ENCODE results near the gene PKN1.

PKN1 gene

GRCh38 chr19:14477418-14478112, 44.5 kb downstream of the PKN1 start:
- Histone ChIP-seq H3K27me3 (ENCODE audit: low read depth, low read length) (no peaks in the 10 kb centered on the region), H3K4me3 (ENCODE audit: low read length) (no peak overlapping the region), H3K36me3 (replicated peaks; ENCODE audit: low read depth, low read length) (peaks cover 3% of the 10 kb centered on the region), H3K9me3 (ENCODE audit: insufficient read depth, low read length) (no peaks in the 10 kb centered on the region), H3K4me2 (ENCODE audit: low read length) (no peak overlapping the region), H3K79me2 (ENCODE audit: low read length) (no peaks in the 10 kb centered on the region), H2AFZ (ENCODE audit: low read depth, low read length) (no peak overlapping the region), H3K9ac (ENCODE audit: low read length) (no peak overlapping the region), H3K4me1 (ENCODE audit: low read length) (peaks cover 26% of the 10 kb centered on the region), H3K27ac (ENCODE audit: low read length) (no peak overlapping the region), H4K20me1 (ENCODE audit: insufficient read depth, low read length) (no peaks in the 10 kb centered on the region)
- TF ChIP-seq EZH2phosphoT487 (IDR thresholded peaks at IDR 0.05; ENCODE audit: low read depth), result no peak
- TF ChIP-seq, protein P1, sequence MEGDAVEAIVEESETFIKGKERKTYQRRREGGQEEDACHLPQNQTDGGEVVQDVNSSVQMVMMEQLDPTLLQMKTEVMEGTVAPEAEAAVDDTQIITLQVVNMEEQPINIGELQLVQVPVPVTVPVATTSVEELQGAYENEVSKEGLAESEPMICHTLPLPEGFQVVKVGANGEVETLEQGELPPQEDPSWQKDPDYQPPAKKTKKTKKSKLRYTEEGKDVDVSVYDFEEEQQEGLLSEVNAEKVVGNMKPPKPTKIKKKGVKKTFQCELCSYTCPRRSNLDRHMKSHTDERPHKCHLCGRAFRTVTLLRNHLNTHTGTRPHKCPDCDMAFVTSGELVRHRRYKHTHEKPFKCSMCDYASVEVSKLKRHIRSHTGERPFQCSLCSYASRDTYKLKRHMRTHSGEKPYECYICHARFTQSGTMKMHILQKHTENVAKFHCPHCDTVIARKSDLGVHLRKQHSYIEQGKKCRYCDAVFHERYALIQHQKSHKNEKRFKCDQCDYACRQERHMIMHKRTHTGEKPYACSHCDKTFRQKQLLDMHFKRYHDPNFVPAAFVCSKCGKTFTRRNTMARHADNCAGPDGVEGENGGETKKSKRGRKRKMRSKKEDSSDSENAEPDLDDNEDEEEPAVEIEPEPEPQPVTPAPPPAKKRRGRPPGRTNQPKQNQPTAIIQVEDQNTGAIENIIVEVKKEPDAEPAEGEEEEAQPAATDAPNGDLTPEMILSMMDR (IDR thresholded peaks at IDR 0.05; ENCODE audit: low read depth, low read length), result no peak

DNA sequence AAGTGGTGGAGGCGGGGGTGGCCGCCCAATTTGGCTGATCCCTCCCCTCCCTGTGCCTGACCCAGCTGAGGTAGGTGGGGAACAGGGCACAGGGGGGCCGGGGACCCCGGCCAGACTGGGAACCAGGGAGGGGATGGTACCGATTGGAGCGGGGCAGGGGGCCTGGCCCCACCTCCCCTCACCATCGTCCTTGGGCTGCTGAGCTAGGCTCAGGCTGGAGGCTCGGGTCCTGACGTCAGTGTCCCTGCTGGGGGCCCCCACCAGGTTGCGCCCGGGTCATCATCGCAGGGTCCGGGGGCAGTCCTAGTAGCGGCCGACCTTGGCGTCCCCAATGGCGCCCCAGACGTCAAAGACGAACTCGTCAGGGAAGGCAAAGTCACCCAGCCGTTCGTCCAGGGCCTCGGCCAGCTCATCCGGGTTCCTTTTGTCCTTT, 45.0 kb downstream of the PKN1 start:
- H3K27me3 ChIP-seq (ENCODE audit: low read depth, low read length), result no peaks in the 10 kb centered on the region
- TF ChIP-seq EZH2phosphoT487 (IDR thresholded peaks at IDR 0.05; ENCODE audit: low read depth), result no peak
- TF ChIP-seq, protein P1 (IDR thresholded peaks at IDR 0.05; ENCODE audit: low read depth, low read length), result no peak
- no peaks in the 10 kb centered on the region for H4K20me1 ChIP-seq (ENCODE audit: insufficient read depth, low read length)
- no peaks in the 10 kb centered on the region for H3K36me3 ChIP-seq (replicated peaks; ENCODE audit: low read depth, low read length)
- H3K79me2 ChIP-seq (ENCODE audit: low read length), result no peaks in the 10 kb centered on the region
- no peak overlapping the region for H3K4me3 ChIP-seq (ENCODE audit: low read length)
- no peak overlapping the region for H3K4me2 ChIP-seq (ENCODE audit: low read length)
- no peak overlapping the region for H3K9ac ChIP-seq (ENCODE audit: low read length)
- H3K27ac ChIP-seq (ENCODE audit: low read length), result no peak overlapping the region
- no peak overlapping the region for H2AFZ ChIP-seq (ENCODE audit: low read depth, low read length)
- peaks cover 26% of the 10 kb centered on the region for H3K4me1 ChIP-seq (ENCODE audit: low read length)
- H3K9me3 ChIP-seq (ENCODE audit: insufficient read depth, low read length), result no peaks in the 10 kb centered on the region

DNA sequence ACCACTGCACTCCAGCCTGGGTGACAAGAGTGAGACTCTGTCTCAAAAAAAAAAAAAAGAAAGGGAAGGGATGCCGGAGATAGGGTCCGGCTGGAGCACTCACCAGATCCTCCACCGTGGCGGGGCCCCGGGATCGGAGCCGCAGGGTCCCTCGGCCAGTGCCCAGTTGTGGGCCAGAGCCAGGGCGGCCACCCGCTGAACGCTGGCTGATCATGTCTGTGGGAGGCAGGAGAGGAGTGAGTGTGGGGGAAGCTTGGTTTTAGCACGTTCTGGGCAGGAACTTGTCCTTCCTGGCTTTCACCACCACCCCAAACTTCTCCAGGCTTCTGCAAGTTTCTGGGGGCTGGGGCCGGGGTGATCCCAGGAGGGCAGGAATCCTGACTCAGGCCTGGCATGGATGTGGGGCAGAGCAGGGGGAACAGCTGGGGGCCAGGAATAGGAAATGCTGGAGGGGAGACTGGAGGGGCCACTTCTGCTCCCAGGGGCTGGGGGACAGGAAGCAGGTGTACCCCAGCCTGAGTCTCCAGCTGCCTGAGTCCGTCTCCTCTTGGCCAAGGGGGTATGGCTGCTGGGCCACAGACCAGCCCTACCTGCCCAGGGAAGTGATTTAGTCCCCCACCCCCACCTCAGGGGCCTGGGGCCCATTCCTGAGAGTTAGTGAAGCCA, 46.3 kb downstream of the PKN1 start:
- Histone ChIP-seq H3K27ac (ENCODE audit: low read length) (no peak overlapping the region), H2AFZ (ENCODE audit: low read depth, low read length) (peak overlapping the region; percentile 59; the same call in 1 of the 2 replicates), H3K9me3 (ENCODE audit: insufficient read depth, low read length) (no peaks in the 10 kb centered on the region), H3K4me2 (ENCODE audit: low read length) (peak overlapping the region; percentile 74), H3K36me3 (replicated peaks; ENCODE audit: low read depth, low read length) (no peaks in the 10 kb centered on the region), H3K4me1 (ENCODE audit: low read length) (peaks cover 26% of the 10 kb centered on the region), H3K9ac (ENCODE audit: low read length) (no peak overlapping the region), H3K79me2 (ENCODE audit: low read length) (no peaks in the 10 kb centered on the region), H3K4me3 (ENCODE audit: low read length) (peak overlapping the region; percentile 72; the same call in 1 of the 2 replicates), H4K20me1 (ENCODE audit: insufficient read depth, low read length) (no peaks in the 10 kb centered on the region), H3K27me3 (ENCODE audit: low read depth, low read length) (no peaks in the 10 kb centered on the region)
- TF ChIP-seq, protein P1 (IDR thresholded peaks at IDR 0.05; ENCODE audit: low read depth, low read length), result no peak
- TF ChIP-seq EZH2phosphoT487 (IDR thresholded peaks at IDR 0.05; ENCODE audit: low read depth), result no peak

DNA sequence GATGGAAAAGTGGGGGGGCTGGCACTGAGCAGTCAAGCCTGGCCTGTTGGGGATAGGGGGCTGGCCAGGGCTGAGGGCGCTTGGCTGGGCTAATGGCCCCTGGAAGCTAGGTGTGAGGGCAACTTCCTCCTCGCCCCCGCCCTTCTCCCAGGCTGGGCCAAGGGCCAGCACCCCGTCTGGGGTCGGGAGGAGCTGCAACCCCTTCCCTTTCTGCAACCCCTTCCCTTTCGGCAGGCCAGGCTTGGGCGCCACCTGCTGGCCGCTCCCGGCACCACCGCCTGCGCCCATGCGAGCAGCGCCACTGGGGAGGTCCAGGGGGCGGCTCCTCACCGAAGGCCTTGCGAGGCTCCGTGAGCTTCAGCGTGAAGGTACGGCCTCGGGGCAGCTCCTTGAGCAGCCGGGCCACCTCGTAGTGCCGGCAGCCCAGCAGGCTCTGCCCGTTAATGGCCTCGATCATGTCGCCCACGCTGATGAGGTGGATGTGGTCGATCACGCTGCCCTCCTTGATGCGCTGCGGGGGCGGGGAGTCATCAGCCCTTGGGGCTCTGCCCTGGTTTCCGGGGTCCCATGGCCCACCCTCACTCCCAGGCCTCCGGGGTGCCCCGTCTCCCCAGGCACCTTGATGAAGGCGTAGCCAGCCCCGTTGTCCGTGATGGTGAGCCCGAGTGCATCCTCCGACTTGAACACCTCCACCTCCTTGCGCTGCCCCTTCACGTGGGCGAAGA, 47.0 kb downstream of the PKN1 start:
- peak overlapping the region; percentile 59 for H2AFZ ChIP-seq (ENCODE audit: low read depth, low read length)
- no peaks in the 10 kb centered on the region for H3K79me2 ChIP-seq (ENCODE audit: low read length)
- H3K27me3 ChIP-seq (ENCODE audit: low read depth, low read length), result no peaks in the 10 kb centered on the region
- no peaks in the 10 kb centered on the region for H3K36me3 ChIP-seq (replicated peaks; ENCODE audit: low read depth, low read length)
- TF ChIP-seq EZH2phosphoT487 (IDR thresholded peaks at IDR 0.05; ENCODE audit: low read depth), result no peak
- TF ChIP-seq, protein P1 (IDR thresholded peaks at IDR 0.05; ENCODE audit: low read depth, low read length), result peak; percentile 97
- peak overlapping the region; percentile 72 for H3K4me3 ChIP-seq (ENCODE audit: low read length)
- H3K4me1 ChIP-seq (ENCODE audit: low read length), result peaks cover 26% of the 10 kb centered on the region
- H3K27ac ChIP-seq (ENCODE audit: low read length), result no peak overlapping the region
- H3K9me3 ChIP-seq (ENCODE audit: insufficient read depth, low read length), result no peaks in the 10 kb centered on the region
- H3K9ac ChIP-seq (ENCODE audit: low read length), result peak overlapping the region; percentile 10; the same call in 1 of the 2 replicates
- peak overlapping the region; percentile 74 for H3K4me2 ChIP-seq (ENCODE audit: low read length)
- H4K20me1 ChIP-seq (ENCODE audit: insufficient read depth, low read length), result no peaks in the 10 kb centered on the region
